EH (cell line): ENCODE data around the gene PARD3B.
"Not testable (repeated sequence)": the region's sequence is repeated elsewhere in the genome, so short reads cannot be mapped to it uniquely, and the experiment has no call there.

ENCODE experiments used
- DNase-seq: peaks from one replicate; pipeline ENCODE4 v3.0.0-alpha.2; 2015; ENCODE audit warnings: low read depth

The PARD3B gene

GRCh38 chr2:205193125-205193835 is 648.0 kb downstream of the PARD3B start:
- no peak for DNase-seq

GRCh38 chr2:205193836-205194228 is 648.6 kb downstream of the PARD3B start:
- no peak for DNase-seq

GRCh38 chr2:205197468-205198139 is 652.3 kb downstream of the PARD3B start:
- no peak for DNase-seq

DNA sequence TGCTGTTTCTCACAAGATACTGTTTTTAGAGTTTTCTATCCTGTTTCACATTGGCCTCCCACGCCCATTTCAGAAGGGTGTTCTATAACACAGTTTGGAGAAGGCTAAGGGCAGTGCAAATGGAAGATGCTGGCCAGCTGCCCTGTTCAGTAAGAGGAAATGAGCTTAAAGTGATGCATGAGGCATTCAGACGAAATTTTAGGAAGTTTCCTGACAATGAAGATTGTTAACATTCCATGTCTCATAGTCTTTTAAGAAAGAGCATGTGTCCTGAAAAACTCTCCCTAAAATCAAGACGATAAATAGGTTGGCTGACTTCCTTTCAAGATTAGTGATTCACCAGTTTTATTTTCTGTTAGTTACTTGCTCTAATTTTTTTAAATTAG is 652.9 kb downstream of the PARD3B start:
- DNase-seq = peak; percentile 90

- no peak for DNase-seq
Measured at GRCh38 chr2:205199165-205199850, 654.0 kb downstream of the PARD3B start.

DNA sequence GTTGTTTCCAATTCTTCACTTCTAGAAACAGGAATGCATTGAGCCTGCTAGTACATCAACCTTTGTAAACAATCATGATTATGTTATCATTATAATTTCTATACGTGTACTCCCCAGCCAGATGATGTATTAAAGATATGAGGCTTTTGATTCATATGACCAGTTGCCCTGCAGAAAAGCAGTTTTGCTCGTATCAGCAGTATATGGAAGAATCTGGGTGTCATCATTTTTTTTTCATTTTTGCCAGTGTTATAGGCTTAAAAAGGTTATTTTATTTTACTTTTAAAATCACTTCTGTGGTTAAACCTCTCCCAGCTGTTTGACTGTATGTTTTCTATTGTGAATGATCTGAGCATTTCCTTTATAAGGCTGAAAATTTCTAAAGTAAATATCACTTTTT is 665.2 kb downstream of the PARD3B start:
- no peak for DNase-seq

DNA sequence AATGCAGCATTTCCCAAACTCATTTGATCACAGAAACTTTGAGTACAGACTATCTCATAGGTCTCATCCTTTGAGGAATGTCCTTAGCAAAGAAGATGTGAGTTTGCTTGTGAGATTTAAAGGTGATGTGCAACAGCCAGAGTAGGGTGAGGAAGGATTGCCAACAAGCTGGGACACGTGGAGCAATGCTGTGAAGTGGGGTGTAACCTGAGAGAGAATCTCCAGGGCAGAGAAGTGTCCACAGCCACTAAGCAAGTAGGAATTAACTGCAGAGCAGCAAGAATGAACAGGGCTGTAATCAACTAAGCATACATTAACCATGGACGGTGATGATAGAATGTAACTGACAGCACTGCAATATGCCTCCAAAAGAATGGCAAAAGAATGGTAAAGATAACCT is 667.1 kb downstream of the PARD3B start:
- DNase-seq = no peak

GRCh38 chr2:205216092-205216491 is 670.8 kb downstream of the PARD3B start:
- no peak for DNase-seq

GRCh38 chr2:205216580-205216979 is 671.3 kb downstream of the PARD3B start:
- no peak for DNase-seq

DNA sequence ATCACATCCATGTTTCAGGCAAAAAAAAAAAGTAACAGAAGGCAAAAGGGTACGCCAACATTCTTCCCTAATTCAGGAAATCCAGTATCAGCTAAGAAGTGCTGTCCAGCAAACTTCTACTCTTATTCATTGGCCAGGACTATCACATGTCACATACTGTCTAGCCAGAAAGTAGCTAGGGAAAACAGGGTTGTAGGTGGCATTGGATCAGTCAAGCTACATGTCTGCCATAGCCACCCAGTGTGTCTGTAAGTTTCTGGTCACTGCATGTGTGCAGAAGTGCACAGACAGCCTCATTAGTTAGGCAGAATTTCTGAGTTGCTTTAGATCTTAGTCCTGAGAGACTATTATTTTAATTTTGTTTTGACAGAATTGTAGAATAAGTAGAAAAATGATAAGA is 671.7 kb downstream of the PARD3B start:
- no peak for DNase-seq

- DNase-seq = peak; percentile 64
Measured at GRCh38 chr2:205218056-205218455, 672.8 kb downstream of the PARD3B start.

DNA sequence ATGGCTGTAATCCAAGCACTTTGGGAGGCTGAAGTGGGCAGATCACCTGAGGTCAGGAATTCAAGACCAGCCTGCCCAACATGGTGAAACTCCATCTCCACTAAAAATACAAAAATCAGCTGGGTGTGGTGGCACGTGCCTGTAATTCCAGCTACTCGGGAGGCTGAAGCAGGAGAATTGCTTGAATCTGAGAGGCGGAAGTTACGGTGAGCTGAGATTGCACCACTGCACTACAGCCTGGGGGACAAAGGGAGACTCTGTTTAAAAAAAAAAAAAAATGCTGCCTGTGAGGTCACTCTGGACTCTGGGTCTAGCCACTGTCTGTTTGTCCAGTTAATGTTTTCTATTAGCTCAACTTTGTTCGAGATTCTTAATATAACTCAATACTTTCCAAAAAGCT is 673.5 kb downstream of the PARD3B start:
- not testable (repeated sequence) for DNase-seq

DNA sequence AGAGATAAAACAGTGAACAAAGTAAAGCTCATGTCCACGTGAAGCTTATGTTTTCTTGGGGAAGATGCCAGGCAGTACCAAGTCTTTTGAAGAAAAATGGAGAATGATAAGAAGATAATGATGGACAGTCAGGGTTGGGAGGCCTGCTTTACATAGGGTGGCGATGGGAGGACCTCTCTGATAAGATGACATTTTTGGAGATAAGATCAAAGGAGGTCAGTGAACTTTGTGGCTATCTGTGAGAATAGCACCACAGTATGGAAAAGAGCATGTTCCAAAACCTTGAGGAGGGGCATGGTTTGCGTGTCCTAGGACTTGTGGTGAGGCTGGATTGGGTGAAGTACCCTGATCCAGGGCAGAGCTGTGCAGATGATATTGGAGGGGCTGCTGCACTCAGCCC is 675.3 kb downstream of the PARD3B start:
- no peak for DNase-seq

DNA sequence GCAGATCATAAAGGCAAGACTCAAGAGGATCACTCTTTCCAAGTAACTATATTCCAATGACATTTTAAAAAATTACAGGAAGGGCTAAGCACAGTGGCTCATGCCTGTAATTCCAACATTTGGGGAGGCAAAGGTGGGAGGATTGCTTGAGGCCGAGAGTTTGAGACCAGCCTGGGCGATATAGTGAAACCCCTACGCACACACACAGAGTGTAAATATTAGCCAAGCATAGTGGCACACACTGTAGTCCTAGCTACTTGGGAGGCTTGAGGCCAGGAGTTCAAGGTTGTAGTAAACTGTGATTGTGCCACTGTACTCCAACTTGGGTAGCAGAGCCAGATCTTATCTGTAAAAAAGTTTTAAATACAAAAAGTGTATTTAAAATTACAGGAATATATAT is 686.8 kb downstream of the PARD3B start:
- no peak for DNase-seq

GRCh38 chr2:205235434-205235833 is 690.2 kb downstream of the PARD3B start:
- no peak for DNase-seq

- DNase-seq = no peak
Measured at GRCh38 chr2:205237524-205237923, 692.2 kb downstream of the PARD3B start.

- no peak for DNase-seq
Measured at GRCh38 chr2:205245001-205245400, 699.7 kb downstream of the PARD3B start.

GRCh38 chr2:205245652-205246051 is 700.4 kb downstream of the PARD3B start:
- peak; percentile 89 for DNase-seq

GRCh38 chr2:205259121-205259520 is 713.8 kb downstream of the PARD3B start:
- DNase-seq = peak; percentile 55

- peak; percentile 88 for DNase-seq
Measured at GRCh38 chr2:205261516-205262020, 716.3 kb downstream of the PARD3B start.

GRCh38 chr2:205267323-205267722 is 722.0 kb downstream of the PARD3B start:
- no peak for DNase-seq

GRCh38 chr2:205270689-205271088 is 725.4 kb downstream of the PARD3B start:
- no peak for DNase-seq

GRCh38 chr2:205273148-205273547 is 727.9 kb downstream of the PARD3B start:
- no peak for DNase-seq
